SU-DHL-6 (cell line): ENCODE results near the gene ITGA2B.

Experiments used
- H2AFZ ChIP-seq: fragments of 200-600 bp; sonication (generic); 2 replicates; pipeline ENCODE4 v1.6.1; 2014; ENCODE audit warnings: low read depth, mild to moderate bottlenecking, moderate library complexity, mixed read lengths, antibody characterized with exemption, low read length; ENCODE audit not compliant: severe bottlenecking
- H3F3A ChIP-seq: fragments of 200-600 bp; shearing (Covaris generic); 2 replicates; pipeline ENCODE4 v1.6.0; 2016; ENCODE audit warnings: antibody characterized with exemption, mild to moderate bottlenecking; ENCODE audit not compliant: insufficient read depth
- H3K27ac ChIP-seq: fragments of 200-600 bp; sonication (generic); 2 replicates; pipeline ENCODE4 v1.5.1; 2016; ENCODE audit warnings: low read depth, mild to moderate bottlenecking, low read length, moderate library complexity, mixed read lengths
- H3K27me3 ChIP-seq: fragments of 200-600 bp; sonication (generic), shearing (Covaris generic); 2 replicates; pipeline ENCODE4 v1.6.0; 2014; ENCODE audit warnings: mild to moderate bottlenecking, low read length
- H3K36me3 ChIP-seq: fragments of 200-600 bp; sonication (generic); 2 replicates; pipeline ENCODE4 v1.6.1; 2014; ENCODE audit warnings: mild to moderate bottlenecking, low read length, mixed read lengths
- H3K4me2 ChIP-seq: fragments of 300-600, 200-600 bp; shearing (Covaris generic), sonication (generic); 2 replicates; pipeline ENCODE4 v1.6.0; 2014; ENCODE audit warnings: low read length, low read depth, mild to moderate bottlenecking; ENCODE audit not compliant: poor library complexity, severe bottlenecking
- H3K4me3 ChIP-seq: fragments of 200-600 bp; sonication (generic); 2 replicates; pipeline ENCODE4 v1.5.1; 2014; ENCODE audit warnings: antibody characterized with exemption, low read length, mild to moderate bottlenecking, mixed read lengths; ENCODE audit not compliant: insufficient read depth, poor library complexity, severe bottlenecking
- H3K79me2 ChIP-seq: fragments of 200-600 bp; sonication (generic); 2 replicates; pipeline ENCODE4 v1.6.1; 2014; ENCODE audit warnings: mild to moderate bottlenecking, low read length, moderate library complexity; ENCODE audit not compliant: insufficient read depth
- H3K9ac ChIP-seq: fragments of 200-600 bp; sonication (generic); 2 replicates; pipeline ENCODE4 v1.7.0; 2014; ENCODE audit warnings: mild to moderate bottlenecking, low read length
- H3K9me2 ChIP-seq: fragments of 200-600 bp; sonication (generic); replicated peaks from 2 replicates; pipeline ENCODE4 v1.6.1; 2014; ENCODE audit warnings: low read length; ENCODE audit not compliant: insufficient read depth
- H3K9me3 ChIP-seq: fragments of 200-600 bp; sonication (generic); 2 replicates; pipeline ENCODE4 v1.6.1; 2014; ENCODE audit warnings: low read length, mixed read lengths; ENCODE audit not compliant: insufficient read depth
- H4K20me1 ChIP-seq: fragments of 200-600 bp; sonication (generic); 2 replicates; pipeline ENCODE4 v1.6.1; 2014; ENCODE audit warnings: low read depth, mild to moderate bottlenecking, antibody characterized with exemption, low read length, moderate library complexity, mixed read lengths
- CTCF ChIP-seq: fragments of 200-600 bp; sonication (generic); IDR thresholded peaks from one replicate; pipeline ENCODE4 v1.5.1; 2017; ENCODE audit warnings: antibody characterized with exemption, mild to moderate bottlenecking, low read length, moderate library complexity; ENCODE audit not compliant: insufficient read depth, poor library complexity, severe bottlenecking
- EZH2phosphoT487 ChIP-seq: fragments of 200-600 bp; sonication (generic), shearing (Covaris generic); conservative IDR thresholded peaks from 2 replicates; pipeline ENCODE4 v1.6.1; 2018; ENCODE audit warnings: mild to moderate bottlenecking, antibody characterized with exemption, low read length, moderate library complexity, mixed read lengths

ITGA2B gene

GRCh38 chr17:44385287-44386181 is 3.9 kb downstream of the ITGA2B start:
- peak overlapping the region; percentile 28 for H3K4me3 ChIP-seq
- H3K9ac ChIP-seq, result peak overlapping the region; percentile 22; the same call in 1 of the 2 replicates
- H3K36me3 ChIP-seq, result no peaks in the 10 kb centered on the region
- no peaks in the 10 kb centered on the region for H3K9me3 ChIP-seq
- H3K4me2 ChIP-seq, result peak overlapping the region; percentile 56
- H3K27me3 ChIP-seq, result no peaks in the 10 kb centered on the region
- no peak overlapping the region for H3K27ac ChIP-seq
- TF ChIP-seq CTCF (no peak), EZH2phosphoT487 (no peak)
- H4K20me1 ChIP-seq, result no peaks in the 10 kb centered on the region
- H3K79me2 ChIP-seq, result no peaks in the 10 kb centered on the region
- no peaks in the 10 kb centered on the region for H3K9me2 ChIP-seq
- no peaks in the 10 kb centered on the region for H3F3A ChIP-seq
- peak overlapping the region; percentile 71 for H2AFZ ChIP-seq

GRCh38 chr17:44384823-44385286 is 4.6 kb downstream of the ITGA2B start:
- H3K36me3 ChIP-seq, result no peaks in the 10 kb centered on the region
- H3K27ac ChIP-seq, result no peak overlapping the region
- peak overlapping the region; percentile 71 for H2AFZ ChIP-seq
- H3K79me2 ChIP-seq, result no peaks in the 10 kb centered on the region
- no peaks in the 10 kb centered on the region for H3K27me3 ChIP-seq
- peak overlapping the region; percentile 56 for H3K4me2 ChIP-seq
- TF ChIP-seq CTCF (no peak), EZH2phosphoT487 (no peak)
- no peaks in the 10 kb centered on the region for H3K9me3 ChIP-seq
- H3F3A ChIP-seq, result no peaks in the 10 kb centered on the region
- peak overlapping the region; percentile 22; the same call in 1 of the 2 replicates for H3K9ac ChIP-seq
- no peaks in the 10 kb centered on the region for H3K9me2 ChIP-seq
- no peaks in the 10 kb centered on the region for H4K20me1 ChIP-seq
- H3K4me3 ChIP-seq, result peak overlapping the region; percentile 28

- H3K9ac ChIP-seq, result no peak overlapping the region
- TF ChIP-seq EZH2phosphoT487 (no peak), CTCF (no peak)
- H3K36me3 ChIP-seq, result no peaks in the 10 kb centered on the region
- H3F3A ChIP-seq, result no peaks in the 10 kb centered on the region
- H2AFZ ChIP-seq, result no peak overlapping the region
- H3K4me2 ChIP-seq, result no peak overlapping the region
- H3K79me2 ChIP-seq, result no peaks in the 10 kb centered on the region
- H3K4me3 ChIP-seq, result no peak overlapping the region
- no peak overlapping the region for H3K27ac ChIP-seq
- no peaks in the 10 kb centered on the region for H4K20me1 ChIP-seq
- no peaks in the 10 kb centered on the region for H3K27me3 ChIP-seq
- no peaks in the 10 kb centered on the region for H3K9me3 ChIP-seq
- H3K9me2 ChIP-seq, result no peaks in the 10 kb centered on the region
Observed at GRCh38 chr17:44384281-44384822, 5.1 kb downstream of the ITGA2B start.
